Measurements from ENCODE around the gene FHDC1.

Gene FHDC1

DNA sequence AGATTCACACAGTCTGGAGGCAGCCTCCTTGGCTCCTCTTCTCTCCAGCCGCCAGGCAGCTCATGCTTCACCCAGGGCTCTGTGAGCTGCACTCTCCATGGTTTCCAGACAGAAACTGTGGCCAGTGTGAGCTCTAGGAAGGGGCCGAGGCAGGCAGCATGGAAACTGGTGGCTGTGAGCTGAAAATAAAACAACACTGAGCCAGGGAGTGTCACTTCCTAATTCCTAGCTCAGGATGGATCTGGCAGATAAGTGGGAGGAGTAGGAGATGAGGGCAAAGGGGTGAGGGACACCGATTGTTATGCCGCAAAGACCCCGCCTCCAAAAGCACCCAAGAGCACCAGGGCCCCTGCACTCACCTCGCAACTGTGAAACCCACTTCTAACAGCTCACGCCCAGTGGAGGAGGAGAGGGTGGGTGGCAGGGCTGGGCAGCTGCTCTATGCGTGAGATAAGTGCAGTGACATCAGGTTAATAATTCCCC, 69.8 kb downstream of the FHDC1 start:
- no peak for DNase-seq (ENCODE audit: low read depth in 2 of 2)

DNA sequence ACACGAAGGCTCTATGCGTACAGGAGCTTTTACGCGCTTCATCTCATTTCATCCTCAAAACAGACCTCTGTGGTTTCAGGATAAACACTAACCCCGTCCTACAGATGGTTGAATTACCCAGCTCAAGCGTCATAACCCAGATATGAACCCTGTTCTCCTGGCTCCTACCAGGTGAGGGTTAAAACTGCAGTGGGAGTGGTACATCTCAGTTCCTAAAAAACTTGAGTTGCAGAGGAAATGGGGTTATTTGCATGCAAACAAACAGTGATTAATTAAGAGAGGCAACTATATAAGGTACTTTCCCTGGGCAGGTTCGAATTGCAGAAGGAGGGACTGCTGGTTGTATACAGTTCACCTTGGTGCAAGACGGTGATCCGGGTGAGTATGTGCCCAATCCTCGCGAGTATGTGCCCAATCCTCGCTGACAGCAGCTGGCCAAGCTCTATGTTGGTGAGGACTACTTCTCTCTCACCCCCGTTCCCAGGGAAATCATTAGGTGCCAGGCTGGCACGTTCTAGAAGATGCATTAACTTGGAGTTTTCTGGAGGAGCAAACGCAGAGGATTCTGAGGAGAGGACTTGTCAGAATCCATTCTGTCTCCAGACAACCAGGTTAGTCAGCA, 72.6 kb downstream of the FHDC1 start:
- no peak for DNase-seq (ENCODE audit: low read depth in 2 of 2)

DNA sequence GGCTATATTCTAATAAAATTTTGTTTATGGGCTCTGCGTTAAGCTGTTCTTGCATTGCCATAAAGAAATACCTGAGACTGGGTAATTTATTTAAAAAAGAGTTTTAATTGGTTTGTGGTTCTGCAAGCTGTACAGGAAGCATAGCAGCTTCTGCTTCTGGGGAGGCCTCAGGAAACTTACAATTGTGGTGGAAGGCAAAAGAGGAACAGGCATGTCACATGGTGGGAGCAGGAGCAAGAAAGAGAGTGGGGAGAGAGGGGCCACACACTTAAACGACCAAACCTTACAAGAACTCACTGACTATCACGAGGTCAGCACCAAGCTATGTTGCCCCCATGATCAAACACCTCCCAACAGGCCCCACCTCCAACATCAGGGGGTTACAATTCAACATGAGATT, 74.0 kb downstream of the FHDC1 start:
- no peak for DNase-seq (ENCODE audit: low read depth in 2 of 2)

DNA sequence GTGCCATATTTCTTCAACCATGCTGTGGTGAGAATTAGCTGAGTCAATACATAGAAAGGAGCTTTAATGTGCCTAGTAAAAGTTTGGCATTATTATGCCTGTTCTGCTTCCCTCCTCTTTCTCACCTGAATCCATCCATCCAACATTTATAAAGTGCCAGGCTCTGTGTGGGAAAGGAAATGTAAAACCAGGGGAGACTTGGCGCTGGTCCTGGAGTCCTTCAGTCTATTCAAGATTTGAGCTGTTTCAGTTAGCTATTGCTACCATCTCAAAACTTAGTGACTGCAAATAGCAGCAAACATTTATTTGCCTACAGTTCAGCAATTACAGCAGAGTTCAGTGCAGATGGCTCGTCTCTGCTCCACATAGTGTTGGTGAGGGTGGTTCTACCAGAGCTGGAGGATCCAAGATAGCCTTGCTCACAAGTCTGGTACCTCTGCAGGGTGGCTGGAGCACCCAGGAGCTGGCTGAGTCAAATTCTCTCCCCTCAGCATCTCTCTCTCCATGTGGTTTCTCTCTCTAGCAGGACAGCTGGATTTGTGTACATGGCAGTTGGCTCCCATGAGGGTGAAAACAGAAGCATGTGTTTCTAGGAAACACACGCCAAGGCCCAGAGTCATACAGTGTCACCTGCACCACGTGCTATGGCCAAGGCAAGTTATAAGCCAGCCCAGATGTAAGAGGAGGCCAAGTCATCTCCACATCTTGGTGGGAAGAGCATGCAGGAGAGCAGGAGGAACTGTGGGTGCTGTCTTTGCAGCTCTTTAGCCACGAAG, 77.3 kb downstream of the FHDC1 start:
- DNase-seq (ENCODE audit: low read depth in 2 of 2), result no peak

DNA sequence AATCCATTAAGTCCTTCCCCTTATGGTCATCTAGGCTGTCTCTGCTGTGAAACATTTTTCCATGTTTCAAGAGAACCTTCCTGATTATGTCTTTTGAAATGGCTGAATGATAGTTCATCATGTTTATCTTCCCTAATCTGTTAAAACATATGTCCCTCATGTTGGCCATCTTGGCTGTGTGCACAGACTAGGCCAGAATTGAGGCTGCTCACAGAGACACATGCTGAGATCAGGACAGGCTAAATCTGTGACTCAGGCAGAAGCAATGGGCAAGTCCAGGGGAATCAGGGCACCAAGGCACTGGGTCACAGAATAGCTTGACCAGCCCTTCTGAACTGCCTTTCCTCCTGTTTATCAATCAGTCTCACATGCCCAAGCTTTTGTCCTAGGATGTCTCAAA, 78.3 kb downstream of the FHDC1 start:
- DNase-seq (ENCODE audit: low read depth in 2 of 2), result no peak

DNA sequence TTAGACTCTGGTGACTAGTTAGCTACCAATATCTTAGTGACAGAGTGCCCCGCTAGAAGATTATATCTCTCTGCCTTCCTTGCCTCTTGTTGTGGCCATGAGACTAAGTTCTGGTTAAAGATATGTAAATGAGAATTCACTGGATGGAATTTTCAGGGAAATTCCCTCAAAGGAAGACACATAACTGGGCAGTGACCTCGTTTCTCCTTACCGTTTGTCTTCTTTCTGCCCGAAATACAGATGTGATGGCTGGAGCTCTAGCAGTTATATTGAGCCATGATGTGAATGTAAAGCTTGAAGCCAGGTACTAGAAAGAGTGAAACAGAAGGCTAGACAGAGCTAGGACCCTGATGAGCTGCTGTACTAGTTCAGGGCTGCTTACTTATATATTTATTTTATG, 80.5 kb downstream of the FHDC1 start:
- no peak for DNase-seq (ENCODE audit: low read depth in 2 of 2)

DNA sequence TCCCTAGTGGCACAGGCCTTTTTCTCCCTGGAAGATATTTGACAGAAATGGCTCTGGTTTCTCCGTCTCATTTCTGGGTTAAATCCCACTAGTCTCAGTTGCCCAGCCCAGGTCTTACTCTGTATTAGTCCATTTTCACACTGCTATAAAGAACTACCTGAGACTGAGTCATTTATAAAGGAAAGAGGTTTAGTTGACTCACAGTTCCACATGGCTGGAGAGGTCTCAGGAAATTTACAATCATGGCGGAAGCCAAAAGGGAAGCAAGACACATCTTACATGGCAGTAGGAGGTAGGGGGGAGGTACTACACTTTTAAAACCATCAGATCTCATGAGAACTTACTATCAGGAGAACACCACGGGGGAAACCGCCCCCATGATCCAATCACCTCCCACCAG, 81.9 kb downstream of the FHDC1 start:
- DNase-seq (ENCODE audit: low read depth in 2 of 2), result no peak

DNA sequence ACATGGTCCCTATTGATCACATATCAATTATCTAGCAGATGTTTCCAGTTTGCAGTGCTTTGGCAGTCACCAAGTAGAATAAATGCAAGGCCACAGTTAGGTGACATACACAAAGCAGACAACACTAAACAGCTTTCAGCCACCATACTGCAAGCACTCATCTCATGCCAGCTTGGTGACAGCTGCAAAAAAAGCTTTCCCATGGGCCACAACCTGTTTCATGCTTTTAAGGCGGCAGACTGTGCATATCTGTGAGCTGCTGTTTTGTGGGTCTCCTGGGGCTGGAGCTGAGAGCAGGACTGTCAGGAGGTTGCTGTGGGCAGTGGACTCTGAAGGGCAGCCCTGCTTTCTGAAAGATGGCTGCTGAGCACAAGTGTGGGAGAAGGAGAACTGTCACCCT, 82.6 kb downstream of the FHDC1 start:
- DNase-seq (ENCODE audit: low read depth in 2 of 2), result no peak

DNA sequence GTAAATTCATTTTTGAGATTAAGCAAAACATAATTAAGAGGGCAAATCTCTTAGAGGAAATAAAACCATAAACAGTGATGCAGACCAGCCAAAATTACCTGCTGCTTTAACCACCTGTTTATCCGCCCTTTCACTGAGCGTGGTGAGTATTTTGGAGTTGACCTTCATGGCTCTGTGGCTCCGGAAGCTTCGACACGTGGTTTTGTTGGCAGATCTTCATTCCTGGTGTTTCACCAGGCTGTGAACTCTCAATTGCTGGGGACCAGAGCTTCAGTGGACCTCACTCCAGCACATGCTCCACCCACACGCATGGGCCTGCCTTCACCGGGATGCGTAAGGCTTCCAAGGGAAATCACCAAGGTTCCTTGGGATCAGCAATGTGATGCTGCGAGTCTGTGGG, 83.8 kb downstream of the FHDC1 start:
- no peak for DNase-seq (ENCODE audit: low read depth in 2 of 2)

DNA sequence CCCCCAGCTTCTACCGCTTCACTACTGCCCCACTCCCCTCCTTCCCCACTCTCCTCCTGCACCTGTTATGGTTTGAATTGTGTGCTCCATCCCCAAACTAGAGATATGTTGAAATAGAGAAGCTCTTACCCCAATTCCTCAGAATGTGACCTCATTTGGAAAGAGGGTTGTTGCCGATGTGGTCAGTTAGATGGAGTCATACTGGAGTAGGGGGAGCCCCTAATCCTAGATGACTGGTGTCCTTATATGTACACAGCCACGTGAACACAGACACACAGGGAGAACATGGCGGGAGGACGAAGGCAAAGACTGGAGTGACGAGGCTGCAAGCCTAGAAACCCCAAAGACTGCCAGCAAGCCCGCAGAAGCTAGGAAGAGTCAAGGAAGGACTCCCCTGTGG, 84.3 kb downstream of the FHDC1 start:
- no peak for DNase-seq (ENCODE audit: low read depth in 2 of 2)

DNA sequence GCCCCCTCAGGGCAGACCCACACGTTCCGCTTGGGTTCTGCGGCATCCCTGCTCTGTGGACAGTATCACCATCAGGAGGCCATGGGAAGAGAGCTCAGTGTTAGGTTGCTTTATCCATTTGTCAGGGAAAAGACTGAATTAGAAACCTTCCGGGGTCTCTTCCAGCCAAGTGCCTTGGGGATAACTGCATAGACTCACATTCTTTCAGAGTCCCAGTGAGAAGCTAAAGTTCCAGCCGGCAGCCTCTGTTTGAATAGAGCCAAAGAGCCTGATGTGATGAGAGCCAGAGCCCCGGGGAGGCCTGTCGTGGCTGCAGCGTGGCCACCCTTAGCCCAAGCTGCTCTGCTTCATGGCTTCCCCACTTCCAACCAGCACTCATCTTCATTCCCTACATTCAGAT, 85.2 kb downstream of the FHDC1 start:
- DNase-seq (ENCODE audit: low read depth in 2 of 2), result no peak

DNA sequence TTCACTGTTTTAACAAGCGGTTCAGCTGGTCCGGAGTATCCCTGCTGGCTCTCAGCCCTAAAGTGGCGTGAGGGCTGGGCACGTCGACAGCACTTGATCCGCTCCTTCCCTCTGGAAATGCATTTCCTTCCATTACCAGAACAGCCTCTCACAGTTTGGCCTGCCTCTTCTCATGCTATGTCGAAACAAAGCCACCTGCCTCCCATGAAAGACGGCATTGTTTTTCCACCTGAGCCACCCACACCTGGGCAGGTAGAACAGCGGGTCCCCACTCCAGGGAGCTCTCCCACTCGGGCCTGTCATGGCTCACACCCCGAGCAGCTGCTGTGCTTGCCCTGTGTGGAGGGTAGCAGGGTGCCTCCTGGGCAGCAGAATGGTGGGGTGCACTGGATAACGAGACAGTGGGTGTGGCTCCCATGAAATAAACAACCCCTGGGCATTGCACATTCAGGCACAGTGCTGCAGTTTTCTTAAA, 86.2 kb downstream of the FHDC1 start:
- no peak for DNase-seq (ENCODE audit: low read depth in 2 of 2)

DNA sequence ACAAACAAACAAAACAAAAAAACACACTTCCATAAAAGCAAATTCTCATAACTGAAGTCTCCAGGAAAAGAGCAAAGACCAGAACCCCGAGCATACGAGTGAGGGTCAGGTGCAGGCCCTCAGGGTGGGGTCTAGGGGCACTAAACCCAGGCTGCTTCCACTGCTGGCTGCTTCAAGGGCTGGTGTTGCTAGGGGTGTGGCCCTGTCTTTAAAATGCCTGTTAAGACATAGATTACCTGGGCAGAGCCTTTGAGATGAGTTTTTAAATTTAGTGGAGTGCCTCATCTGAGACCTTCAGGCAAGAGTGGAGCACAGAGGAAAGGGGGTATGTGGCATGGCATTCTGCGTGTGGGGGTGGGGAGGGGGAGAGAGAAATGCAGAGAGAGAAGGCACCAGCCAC, 87.0 kb downstream of the FHDC1 start:
- DNase-seq (ENCODE audit: low read depth in 2 of 2), result no peak

DNA sequence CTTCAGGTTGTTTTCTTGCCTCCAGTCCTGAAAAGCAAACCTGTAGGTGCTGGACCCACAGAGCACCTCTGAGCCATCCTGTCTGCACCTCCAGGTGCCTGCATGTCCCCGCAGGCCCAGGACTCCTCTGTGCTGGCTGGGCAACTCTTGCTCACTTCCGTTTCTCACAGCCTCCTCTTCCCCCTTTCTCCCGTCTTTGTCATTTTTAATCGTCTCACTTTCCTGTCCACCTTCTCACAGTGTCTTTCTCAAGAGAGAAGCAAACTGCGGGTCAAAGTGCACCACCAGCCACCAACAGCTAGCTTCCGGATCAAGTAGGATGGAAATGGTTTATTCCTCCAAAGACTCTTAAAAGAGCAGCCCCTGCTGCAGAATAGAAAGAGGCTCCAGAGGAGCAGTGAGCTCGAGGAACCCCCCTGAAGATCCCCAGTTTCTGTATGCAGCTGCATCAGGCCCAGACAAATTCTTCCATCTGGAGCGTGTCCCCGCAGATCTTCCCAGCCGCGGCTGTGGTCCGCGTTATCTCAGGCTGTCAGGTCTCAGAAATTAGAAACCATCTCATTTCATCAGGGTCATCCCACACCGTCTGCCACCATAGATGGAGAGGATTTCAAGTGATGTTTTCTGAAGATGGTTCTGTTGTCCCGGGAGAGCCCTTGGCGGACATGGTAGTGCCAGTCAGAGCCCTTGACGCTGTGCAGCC, 87.7 kb downstream of the FHDC1 start:
- no peak for DNase-seq (ENCODE audit: low read depth in 2 of 2)

DNA sequence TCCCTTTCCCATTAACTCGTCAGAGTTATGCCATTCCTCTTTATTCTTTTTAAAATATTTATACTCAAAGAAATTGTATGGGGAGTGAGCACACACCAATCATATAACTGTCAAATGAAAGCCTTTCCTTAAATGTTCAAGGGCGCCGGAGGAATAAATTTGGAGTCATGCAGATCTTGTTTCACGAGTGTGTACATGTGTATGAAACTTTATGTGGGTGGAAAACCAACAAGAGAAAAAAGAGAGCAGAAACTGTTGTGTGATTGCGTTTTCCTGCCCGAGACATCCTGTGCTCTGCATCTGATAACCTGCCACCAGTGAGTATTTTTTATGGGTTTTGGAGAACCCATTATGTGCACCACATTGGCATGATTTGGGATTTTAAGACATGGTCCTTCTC, 88.3 kb downstream of the FHDC1 start:
- DNase-seq (ENCODE audit: low read depth in 2 of 2), result no peak

DNA sequence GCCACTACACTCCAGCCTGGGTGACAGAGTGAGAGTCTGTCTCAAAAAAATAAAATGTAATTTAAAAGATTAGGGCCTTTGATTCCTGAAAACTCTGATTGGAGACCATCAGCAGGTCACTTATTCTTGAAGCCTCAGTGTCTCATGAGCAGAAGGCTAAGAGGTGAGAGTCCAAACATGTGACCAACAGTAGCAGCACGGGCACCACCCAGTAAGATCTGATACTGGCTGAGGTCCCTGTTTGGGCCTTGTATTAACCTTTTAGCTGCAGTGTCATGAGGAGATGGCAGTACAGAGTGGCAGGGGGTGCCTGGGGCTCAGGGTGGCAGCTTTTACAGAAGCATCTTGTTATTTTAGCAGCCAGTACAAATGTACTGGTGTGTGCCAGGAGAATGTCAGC, 89.3 kb downstream of the FHDC1 start:
- DNase-seq (ENCODE audit: low read depth in 2 of 2), result no peak

DNA sequence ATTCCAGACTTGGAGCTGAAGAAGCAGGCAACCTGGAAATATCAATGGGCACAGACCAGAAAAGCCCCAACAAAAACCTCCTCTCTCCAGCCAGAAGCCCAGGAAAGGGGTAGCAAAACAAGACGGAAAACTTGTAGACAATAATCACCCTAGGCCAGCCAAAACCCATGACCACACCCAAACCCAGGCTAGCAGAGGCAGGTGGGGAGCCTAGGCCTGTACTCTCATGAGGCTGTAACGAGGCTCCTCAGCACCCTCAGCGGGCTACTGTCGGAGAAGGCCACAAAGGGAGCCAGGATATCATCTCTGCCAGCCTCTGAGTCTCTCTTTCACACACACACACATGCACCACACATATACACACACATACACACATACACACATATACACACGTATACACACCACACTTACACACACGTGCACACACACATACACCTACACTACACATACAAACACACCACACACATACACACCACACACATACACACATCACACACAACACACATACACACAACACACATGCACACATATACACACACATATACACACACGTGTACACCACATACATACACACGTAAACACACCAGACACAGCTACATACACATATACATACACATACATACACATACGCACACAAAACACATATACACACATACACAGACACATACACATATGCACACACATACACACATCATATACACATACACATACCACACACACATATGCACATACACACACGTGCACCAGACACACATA, 90.6 kb downstream of the FHDC1 start:
- no peak for DNase-seq (ENCODE audit: low read depth in 2 of 2)

DNA sequence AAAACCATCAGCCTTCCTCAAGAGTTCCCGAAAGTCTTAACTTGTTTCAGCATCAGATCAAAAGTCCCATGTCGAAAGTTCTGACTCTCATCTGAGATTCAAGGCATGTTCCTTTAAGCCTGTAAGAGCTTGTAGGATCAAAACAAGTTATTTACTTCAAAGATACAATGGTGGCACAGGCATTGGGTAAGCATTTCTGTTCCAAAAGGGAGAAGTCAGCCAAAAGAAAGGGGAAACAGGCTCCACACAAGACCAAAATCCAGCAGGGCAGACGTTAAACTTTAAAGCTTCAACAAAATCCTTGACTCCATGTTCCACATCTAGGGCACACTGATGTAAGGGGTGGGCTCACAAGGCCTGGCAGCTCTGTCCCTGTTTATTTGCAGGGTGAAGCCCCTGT, 91.7 kb downstream of the FHDC1 start:
- no peak for DNase-seq (ENCODE audit: low read depth in 2 of 2)

DNA sequence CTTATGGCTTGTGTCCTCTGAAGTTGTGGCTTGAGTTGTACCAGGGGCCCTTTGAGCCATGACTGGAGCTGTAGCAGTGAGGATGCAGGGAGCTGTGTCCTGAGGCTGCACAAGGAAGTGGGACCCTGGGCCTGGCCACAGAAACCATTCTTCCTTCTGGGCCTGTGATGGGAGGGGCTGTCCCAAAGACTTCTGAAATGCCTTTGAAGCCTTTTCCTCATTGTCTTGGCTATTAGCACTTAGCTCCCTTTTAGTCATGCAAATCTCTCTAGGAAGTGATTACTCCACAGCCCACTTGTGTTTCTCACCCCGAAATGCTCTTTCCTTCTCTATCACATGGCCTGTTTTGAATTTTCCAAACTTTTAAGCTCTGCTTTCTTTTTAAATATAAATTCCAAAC, 92.4 kb downstream of the FHDC1 start:
- no peak for DNase-seq (ENCODE audit: low read depth in 2 of 2)
